B cell (primary cell): ENCODE measurements around the gene RAPGEF1.

ENCODE experiments used
- EZH2 ChIP-seq: IDR thresholded peaks from 2 replicates; pipeline ENCODE4 v1.6.1; 2012; ENCODE audit warnings: borderline replicate concordance, low read depth, mild to moderate bottlenecking, moderate library complexity, low read length; ENCODE audit not compliant: insufficient read depth, poor library complexity, severe bottlenecking
- TF ChIP-seq, protein P1 (sequence below): fragments of 200-600 bp; IDR thresholded peaks from one replicate; pipeline ENCODE4 v1.8.0; 2022; ENCODE audit warnings: antibody characterized with exemption, mild to moderate bottlenecking

DNA sequence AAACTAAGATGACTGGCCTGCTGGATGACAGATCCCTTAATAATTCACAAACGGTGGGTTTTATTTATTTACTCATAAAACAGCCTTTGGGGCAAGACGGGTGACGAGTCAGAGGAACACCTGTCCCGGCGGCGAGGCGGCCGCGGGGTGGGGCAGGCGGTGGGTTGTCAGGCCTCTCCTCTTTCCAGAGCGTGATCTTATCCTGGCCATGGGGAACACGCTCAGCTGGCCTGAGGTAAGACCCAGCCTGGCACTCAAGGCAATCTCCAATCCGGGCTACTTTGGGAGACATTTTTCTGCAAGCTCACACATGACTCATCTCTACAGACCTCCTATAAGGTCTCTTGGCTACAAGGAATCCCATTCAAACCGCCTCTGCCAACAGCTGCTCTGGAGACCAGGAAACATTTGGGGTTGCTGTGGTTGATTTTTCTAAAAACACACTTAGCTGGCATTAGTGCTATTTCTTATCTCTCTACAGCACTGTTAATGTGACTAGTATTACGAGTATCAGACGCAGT, 6.3 kb downstream of the RAPGEF1 start:
- TF ChIP-seq, protein P1, sequence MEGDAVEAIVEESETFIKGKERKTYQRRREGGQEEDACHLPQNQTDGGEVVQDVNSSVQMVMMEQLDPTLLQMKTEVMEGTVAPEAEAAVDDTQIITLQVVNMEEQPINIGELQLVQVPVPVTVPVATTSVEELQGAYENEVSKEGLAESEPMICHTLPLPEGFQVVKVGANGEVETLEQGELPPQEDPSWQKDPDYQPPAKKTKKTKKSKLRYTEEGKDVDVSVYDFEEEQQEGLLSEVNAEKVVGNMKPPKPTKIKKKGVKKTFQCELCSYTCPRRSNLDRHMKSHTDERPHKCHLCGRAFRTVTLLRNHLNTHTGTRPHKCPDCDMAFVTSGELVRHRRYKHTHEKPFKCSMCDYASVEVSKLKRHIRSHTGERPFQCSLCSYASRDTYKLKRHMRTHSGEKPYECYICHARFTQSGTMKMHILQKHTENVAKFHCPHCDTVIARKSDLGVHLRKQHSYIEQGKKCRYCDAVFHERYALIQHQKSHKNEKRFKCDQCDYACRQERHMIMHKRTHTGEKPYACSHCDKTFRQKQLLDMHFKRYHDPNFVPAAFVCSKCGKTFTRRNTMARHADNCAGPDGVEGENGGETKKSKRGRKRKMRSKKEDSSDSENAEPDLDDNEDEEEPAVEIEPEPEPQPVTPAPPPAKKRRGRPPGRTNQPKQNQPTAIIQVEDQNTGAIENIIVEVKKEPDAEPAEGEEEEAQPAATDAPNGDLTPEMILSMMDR = no peak
- TF ChIP-seq EZH2 = no peak
